COLO668 (cell line): ENCODE results near the gene KCNB1.

Experiments
- DNase-seq: peaks from one replicate; lab custom pipeline; 2025; ENCODE audit not compliant: unreplicated experiment; lab: John Stamatoyannopoulos, UW

KCNB1 gene

DNA sequence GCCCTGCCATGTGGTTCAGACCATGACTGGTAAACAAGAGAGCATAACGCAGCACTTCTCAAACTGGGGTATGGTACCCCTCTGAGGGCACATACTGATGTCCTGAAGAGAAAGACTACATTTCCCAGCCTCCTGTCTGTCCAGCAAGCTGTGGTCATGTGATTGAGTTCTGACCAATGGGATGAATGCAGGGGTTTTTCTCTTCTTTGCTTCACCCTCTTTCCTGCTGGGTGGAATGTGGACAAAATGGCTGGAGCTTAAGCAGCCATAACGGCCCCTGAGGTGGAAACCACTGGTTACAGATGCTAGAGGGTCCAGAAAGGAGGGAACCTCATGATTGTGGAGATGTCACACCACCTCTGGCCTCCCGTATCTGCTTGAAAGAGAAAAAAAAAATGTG, 19.4 kb upstream of the KCNB1 start:
- no peak for DNase-seq

DNA sequence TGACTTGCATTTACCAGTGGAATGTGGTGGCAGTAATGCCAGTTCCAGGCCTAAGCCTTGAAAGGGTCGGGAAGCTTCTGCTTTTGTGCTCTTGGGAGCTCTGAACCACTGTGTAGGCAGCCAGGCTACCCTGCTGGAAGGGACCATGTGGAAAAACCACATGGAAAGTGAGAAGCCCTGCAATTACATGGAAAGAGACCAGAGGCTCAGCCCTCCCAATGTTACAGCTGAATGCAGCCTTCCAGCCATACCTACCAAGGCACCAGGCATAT, 14.9 kb upstream of the KCNB1 start:
- DNase-seq = no peak

DNA sequence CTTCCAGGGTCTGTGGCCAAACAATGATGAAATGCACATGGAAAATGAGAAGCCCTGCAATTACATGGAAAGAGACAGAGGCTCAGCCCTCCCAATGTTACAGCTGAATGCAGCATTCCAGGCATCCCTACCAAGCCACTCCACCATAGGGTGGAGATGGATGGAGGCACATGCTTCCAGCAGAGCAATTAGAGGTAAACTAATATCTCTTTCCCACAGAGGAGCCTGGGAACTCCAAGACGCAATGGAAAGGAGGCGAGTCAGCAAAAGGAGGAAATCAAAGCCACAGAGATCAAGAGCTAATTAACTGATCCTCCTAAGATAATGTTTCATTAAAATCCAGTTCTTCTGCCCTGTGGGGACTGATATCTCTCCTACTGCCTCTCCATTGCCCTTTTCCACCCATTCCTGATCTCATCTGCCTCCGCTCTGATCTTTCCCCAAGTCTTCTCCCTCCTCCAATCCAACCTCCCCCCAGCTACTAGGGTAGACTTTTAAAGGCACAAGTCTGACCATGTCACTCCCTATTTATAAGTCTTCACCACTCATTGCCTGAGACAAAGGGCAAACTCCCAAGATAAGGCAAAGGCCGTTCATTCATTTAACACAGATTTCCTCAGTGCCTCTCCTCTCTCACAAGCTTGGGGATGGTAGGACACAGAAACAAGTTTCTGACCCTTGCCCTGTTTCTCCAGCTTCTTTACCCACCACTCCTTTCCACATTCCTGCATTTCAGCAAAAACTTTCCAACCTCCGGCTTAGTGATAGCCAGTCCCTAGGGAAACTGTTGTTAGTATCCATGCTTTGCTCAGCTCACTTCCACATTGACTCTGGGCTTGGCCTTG, 14.3 kb upstream of the KCNB1 start:
- no peak for DNase-seq

DNA sequence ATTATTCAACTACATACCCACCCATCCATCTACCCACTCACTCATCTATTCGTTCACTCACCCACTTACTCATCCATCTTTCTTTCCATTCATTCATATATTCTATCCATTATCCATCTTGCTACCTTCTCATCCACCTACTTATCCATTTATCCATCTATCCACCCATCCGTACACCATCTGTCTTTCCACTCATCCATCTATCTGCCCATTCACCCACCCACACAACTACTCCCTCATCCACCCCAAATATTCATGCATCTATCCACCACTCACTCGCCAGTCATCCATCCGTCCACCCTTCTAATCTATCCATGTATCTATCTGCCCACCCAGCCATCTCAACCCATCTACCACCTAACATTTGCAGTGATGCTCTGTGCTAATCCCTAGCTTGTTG, 13.6 kb upstream of the KCNB1 start:
- DNase-seq = no peak

DNA sequence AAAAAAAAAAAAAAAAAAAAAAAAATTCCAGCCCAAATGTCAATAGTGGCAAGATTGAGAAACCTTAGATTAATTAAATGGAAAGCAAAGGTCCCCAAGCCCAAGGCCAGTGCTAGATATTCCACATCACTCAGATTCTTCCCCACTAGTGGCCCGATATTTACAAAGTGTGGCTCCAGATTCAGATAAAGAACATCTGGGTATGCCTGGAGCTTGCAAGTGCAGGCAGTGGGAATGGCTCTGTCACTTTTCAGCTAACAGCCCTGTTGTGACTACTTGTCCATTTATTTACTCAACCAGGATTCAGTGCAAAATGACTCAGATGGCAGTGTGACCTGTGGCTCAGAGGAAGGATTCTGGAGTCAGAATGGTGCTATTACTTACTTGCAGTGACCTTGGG, 8.2 kb upstream of the KCNB1 start:
- DNase-seq = no peak

DNA sequence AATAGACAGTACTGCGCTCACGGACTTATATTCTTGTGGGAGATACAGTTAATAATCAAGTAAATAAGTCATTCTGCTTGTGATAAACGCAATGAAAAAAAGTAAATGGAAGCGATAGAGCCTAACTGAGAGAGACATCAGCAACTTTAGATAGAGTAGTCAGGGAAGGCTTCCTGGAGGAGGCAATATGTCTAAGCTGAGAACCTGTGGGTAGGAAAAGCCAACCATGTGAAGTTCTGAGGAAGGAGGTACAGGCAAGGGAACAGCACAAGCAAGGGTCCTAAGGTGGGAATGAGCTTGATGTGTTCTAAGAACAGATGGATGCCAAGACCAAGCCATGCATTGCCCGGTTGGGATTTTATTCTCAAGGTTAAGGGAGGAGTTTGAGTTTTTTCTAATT, 7.2 kb upstream of the KCNB1 start:
- DNase-seq = no peak

DNA sequence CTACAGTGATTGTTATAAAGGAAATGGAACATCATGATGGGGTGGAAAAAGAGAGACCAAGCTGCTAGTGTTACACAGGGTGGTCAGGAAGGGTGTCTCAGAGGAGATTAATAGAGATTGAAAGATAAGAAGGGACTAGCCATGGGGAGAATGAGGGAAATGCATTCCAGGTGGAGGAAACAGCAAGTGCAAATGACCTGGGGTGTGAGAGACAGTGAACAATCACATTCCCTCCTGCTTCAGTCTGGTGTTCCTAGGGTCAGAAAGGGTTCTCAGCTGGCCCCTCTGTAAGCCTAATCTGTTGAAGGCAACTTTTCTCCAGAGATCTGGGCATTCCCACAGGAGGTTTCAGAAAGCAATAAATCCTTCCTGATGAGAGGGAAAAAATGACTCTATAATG, 3.6 kb upstream of the KCNB1 start:
- DNase-seq = no peak

DNA sequence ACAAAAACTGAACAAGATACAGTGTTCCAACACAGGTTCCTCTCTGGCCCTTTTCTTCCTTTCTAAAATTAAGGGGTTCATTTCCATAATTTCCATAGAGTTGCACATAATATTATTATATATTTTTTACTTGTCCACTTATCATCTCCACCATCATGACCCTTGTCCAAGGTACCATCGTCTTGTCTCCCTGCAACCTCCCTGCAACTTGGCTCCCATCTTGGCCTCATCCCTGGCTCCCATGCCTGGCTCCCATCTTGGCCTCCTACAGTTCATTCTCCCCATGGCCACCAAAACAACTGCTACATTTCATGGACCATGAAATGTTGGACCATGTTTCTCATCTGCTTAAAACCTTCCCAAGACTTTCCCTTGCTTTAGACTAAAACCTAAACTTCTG, 3.1 kb upstream of the KCNB1 start:
- no peak for DNase-seq

DNA sequence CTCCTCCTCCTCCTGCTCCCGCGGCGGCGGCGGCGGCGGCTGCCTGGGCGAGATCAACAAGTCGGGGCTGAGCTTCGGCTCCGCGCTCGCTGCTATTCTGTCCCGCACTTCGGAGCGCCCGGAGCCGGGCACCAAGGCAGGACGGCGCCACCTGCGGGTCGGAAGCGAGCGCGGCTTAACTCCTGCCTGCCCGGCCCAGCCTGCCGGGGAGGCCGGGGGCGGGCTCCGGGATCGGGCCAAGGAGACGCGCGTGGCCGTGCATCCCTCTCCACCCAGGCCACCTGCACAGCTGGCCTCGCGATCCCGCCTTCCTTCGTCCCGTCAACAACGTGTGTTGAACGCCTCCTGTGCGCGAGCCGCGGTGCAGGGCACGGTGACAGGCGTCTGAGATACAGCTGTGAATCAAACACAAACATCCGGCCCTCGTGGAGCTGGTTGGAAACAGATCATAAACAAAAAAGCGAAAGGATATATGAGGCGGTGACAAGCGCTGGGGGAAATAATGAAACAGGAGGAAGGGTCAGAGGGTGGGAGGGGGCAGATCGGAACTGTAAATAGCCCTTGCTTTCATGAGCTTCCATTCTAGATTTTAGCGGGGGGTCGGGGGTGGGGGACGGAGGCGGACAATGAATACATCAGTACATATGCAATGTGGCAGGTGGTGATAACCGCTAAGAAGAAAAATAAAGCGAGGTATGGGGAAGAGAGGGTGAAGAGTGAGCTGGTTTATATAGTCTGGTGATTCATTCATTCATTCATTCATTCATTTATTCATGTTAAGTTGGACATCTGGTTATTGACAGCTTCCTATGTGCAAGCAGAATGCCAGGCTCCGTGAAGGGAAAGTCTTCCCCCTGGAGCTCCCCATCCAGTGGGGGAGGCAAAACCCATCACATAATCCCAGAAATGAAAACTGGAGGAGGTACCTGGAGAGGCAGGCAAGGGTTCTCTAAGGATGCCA, 2.0 kb upstream of the KCNB1 start:
- DNase-seq = peak; percentile 86

DNA sequence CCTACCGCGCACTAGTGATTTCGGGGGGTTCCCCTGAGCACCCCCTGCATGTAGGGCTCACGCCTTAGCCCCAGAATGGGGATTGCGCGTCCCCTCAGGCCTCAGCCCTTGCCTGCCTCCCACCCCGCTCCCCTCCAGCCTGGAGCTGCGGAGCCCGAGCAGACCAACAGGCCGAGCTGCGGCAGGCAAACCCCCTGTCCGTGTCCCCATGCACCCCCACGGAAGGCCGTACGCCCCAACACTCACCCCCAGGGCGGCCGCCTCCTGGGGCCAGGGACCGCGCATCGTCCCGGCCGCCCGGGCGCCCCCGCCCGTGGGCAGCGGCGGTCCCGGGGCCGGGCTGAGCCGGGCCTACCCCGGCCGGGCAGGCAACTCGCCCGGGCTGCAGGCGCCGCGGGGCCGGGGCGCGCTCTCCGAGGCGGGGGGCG, 1.2 kb upstream of the KCNB1 start:
- DNase-seq = no peak

DNA sequence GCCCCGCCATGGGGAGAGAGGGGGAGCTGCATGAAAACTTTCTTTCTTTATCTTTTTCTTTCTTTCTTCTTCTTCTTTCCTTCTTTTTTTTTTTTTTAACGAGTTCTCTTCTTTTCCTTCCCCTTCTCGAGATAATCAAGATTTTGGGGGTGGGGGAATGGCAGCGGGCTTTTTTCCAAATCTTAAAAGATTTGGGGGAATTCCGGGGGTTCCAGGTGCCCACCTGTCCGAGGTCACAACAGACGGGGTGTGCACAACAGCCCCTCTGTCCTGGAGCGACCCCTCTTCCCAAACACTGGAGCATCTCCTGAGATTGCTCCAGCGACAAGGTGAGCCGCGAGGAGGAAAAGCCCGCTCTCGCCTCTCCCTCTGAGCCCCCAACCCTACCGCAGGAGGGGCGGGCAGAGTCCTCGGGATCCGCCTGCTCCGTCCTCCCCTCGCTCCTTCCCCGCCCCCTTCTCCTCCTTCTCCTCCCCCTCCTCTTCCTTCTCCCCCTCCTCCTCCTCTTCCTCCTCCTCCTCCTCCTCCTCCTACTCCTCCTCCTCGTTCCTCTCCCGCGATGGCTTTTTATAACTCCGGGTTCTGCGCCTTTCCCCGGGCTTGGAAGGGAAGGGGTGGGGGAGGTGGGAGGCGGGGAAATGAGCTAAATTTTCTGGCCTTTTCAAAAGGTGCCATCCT, 689 bp upstream of the KCNB1 start:
- no peak for DNase-seq

DNA sequence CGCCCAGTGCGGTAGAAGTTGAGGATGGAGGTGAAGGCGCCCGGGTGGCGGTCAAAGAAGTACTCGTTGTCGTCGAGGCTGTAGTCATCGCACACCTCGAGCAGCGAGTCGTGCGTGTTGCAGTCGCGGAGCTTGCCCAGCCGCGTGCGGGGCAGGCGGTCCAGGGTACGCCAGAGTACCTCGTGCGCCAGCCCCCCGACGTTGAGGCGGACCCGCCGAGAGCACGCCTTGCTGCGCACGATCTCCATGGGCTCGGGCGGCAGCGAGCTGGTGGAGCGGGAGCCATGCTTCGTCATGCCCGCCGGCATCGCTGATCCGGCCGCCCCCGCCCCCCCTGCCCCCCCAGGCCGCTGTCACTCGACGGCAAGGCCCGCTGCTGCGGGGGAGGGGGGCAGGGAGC, 295 bp downstream of the KCNB1 start:
- DNase-seq = no peak

DNA sequence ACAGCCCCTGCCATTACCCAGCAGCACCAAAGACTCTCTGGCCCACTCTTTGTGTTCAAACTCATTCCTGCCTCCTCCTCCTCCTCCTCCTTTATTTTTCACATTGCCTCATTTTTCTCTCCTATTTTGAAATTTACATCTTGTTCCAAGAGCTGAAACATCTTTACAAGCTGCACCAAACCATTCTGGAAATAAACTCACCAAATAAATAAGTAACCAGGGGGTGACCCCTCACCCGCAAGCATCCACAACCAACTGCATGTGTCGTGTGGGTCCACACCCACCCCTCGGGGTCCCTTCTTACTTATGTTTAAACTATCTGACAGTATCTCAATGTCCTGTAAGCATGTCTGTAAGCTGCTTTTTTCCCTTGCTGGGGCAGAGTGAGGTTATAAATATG, 1.4 kb downstream of the KCNB1 start:
- DNase-seq = no peak

DNA sequence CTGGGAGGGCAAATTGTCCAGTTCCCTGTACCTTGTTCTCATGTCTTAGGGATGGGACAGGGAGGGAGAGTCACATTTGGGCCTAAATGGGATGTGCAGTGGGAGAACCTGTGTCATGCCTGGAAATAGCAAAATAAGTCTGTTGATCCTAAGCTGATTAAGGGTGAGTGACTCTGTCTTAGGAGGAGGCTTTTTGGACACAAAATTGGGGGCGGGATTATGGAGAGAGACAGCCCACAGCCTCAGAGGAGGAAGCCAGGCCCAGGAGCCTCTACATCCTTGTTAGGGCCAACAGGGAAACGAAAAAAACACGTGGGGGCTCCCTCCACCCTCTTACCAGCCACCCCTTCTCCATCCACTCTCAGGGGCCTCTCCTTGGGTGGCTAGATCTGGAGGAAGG, 2.2 kb downstream of the KCNB1 start:
- no peak for DNase-seq

DNA sequence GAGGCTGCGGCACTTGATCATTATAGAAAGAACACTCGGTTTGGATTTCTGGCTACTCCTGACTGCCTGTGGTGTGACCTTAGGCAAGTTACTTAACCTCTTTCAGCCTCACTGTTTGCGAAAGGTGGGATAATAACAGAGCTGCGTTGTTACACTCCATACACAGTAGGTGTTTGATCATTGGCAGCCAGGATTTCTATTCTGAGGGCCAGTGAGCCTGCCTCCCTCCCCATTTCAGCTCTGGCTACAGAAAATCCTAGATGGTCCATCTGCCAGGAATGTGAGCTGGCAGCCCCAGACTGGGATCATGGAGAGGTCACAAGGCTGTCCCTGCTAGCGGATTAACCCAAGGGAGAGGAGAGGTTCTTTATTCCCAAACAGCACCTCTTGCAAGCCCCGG, 2.7 kb downstream of the KCNB1 start:
- no peak for DNase-seq

DNA sequence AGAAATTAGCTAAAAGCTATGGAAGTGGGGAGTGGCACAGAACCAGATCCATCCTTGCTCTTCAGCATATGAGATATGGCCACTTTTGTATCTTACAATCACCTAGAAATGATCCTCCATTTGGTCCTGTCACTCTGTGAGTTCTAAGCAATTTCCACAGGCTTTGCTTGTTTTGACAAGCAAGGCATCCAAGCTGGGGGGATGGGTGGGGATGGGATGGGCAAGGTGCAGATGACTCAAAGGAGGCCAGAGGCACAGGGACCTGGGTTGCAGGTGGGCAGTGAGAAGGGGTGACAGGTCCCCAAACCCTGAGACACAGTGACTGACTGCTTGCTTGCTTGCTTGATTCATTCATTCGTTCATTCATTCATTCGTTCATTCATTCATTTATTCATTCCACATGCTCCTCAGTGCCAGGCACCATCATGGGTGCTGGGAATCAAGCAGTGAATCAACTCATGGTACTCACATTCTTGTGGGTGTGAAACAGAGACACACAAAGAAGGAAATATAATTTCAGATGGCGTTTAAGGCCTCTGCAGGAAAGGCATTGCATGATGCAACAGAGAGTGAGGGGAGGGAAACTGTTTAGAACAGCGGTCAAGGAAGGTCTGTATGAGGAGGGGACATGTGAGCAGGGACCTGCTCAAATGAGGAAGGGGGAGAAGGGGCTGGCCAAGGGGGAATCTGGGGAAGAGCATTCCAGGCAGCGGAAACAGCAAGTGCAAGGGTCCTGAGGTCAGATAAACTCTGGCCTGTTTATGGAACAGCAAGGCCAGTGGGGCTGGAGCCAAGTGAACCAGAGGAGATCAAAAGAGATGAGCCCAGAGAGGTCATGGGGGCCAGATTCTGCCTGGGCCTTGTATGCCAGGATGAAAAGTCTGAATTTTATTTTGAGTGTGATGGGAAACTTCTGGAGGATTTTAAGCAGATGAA, 3.4 kb downstream of the KCNB1 start:
- DNase-seq = no peak

DNA sequence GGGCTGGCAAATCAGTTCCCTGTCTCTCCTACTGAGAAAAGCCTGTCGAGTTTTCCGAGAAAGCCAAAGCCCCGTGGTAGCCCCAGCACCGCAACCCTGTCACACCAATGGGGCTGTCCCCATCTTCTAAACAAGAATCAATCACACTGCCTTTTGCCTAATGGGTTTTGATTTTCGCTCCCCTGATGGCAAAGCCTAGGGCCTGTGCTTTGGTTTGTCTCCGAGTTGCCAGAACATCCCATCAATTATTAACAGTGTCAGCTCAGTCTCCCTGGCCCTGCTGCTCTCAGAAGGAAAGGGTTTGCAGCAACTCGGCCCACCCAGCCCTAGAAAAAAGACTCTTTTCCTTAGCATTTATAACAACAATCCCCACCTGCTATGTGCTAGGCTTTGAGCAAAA, 4.2 kb downstream of the KCNB1 start:
- DNase-seq = no peak

DNA sequence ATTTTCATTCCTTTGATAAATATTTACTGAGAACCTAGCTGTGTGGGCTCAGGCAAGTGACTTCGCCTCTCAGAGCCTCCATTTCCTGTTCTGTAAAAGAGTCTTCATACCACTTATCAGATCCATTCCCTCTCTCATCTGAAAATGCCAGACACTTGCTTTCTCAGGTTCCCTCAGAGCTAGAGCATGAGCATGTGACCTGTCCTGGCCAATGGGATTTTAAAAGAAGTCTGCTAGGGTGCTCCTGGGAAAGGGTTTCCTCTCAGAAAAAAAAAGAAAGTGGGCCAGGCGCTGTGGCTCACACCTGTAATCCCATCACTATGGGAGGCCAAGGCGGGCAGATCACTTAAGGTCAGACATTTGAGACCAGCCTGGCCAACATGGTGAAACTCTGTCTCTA, 5.3 kb downstream of the KCNB1 start:
- DNase-seq = no peak

DNA sequence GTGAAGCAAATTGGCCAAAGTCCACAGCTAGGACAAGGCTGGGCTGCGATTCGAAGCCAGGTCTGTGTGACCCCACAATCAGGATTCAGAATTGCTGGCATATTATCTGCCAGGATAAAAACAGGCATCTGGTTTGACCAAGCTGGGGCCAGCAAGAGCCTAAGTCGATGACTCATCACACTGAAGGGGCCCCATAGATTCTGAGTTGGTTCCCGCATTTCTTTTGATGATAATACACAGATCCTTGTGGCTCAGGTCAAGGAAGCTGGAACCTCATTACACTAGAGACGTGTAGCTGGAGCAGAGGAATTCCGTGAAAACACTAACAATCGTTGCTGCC, 6.5 kb downstream of the KCNB1 start:
- no peak for DNase-seq

DNA sequence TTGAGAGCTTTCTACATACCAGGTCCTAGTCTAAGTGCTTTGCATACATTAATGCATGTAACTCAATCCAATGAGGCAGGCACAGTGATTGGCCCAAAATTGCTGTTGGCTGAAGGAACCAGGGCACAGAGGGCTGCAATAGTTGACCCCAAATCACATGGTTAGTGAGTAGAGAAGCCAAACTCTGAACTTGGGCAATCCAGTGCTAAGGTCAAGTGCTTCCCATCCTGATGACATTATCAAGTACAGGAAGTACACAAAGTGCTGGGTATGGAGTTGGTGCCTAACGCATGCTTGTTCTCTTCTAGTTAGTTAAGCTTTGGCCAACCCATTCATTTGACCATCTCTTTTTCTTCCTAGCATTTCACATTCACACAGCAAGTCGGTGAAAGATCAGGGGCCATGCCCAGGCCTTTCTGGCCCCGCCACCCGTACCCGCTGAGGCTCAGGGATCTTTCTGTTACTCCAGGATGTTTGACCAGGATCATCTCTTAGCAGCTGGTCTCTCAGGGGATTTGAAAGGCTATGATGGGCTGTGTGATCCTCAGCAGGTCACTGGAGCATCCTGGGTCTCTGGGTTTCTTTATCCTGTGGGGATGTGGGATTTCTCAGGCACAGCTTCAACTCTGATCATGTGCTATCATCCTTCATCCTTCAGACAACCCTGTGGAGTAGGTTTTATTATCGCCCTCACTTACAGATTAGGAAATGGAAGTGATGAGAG, 7.0 kb downstream of the KCNB1 start:
- DNase-seq = no peak
